IPS-NIHi7 (cell line): Measurements from ENCODE around the gene EHMT1.
A peak's percentile ranks its signal among the peaks of the same experiment; 100 is the strongest.

Source experiments
- DNase-seq: peaks from one replicate; pipeline ENCODE4 v3.0.0; 2012; ENCODE audit warnings: mixed read lengths; ENCODE audit errors: extremely low spot score

EHMT1 gene

GRCh38 chr9:137646341-137646740, 27.5 kb downstream of the EHMT1 start:
- DNase-seq, result no peak

GRCh38 chr9:137647096-137647714, 28.4 kb downstream of the EHMT1 start:
- no peak for DNase-seq

- DNase-seq, result no peak
Observed at GRCh38 chr9:137648396-137648795, 29.6 kb downstream of the EHMT1 start.

- no peak for DNase-seq
Observed at GRCh38 chr9:137649553-137649952, 30.7 kb downstream of the EHMT1 start.

- DNase-seq, result no peak
Observed at GRCh38 chr9:137650259-137650658, 31.5 kb downstream of the EHMT1 start.

- no peak for DNase-seq
Observed at GRCh38 chr9:137650779-137651178, 32.0 kb downstream of the EHMT1 start.

- no peak for DNase-seq
Observed at GRCh38 chr9:137656416-137656815, 37.6 kb downstream of the EHMT1 start.

GRCh38 chr9:137657606-137658005, 38.8 kb downstream of the EHMT1 start:
- DNase-seq, result no peak

- DNase-seq, result no peak
Observed at GRCh38 chr9:137658781-137659180, 40.0 kb downstream of the EHMT1 start.

GRCh38 chr9:137660144-137660543, 41.3 kb downstream of the EHMT1 start:
- no peak for DNase-seq

- no peak for DNase-seq
Observed at GRCh38 chr9:137663584-137663983, 44.8 kb downstream of the EHMT1 start.

GRCh38 chr9:137664676-137665075, 45.9 kb downstream of the EHMT1 start:
- no peak for DNase-seq

GRCh38 chr9:137665226-137665625, 46.4 kb downstream of the EHMT1 start:
- no peak for DNase-seq

- DNase-seq, result peak; percentile 70
Observed at GRCh38 chr9:137665697-137666512, 47.1 kb downstream of the EHMT1 start.

GRCh38 chr9:137666513-137666822, 47.7 kb downstream of the EHMT1 start:
- no peak for DNase-seq

- DNase-seq, result peak; percentile 67
Observed at GRCh38 chr9:137666955-137667670, 48.3 kb downstream of the EHMT1 start.

GRCh38 chr9:137668203-137668602, 49.4 kb downstream of the EHMT1 start:
- DNase-seq, result no peak

GRCh38 chr9:137669261-137669672, 50.5 kb downstream of the EHMT1 start:
- DNase-seq, result no peak

- no peak for DNase-seq
Observed at GRCh38 chr9:137670391-137671195, 51.8 kb downstream of the EHMT1 start.

- DNase-seq, result no peak
Observed at GRCh38 chr9:137671196-137671538, 52.4 kb downstream of the EHMT1 start.

- DNase-seq, result no peak
Observed at GRCh38 chr9:137671721-137672120, 52.9 kb downstream of the EHMT1 start.
